HepG2 (cell line): ENCODE results near the gene WDR82. TPM values are rescaled to one million over a fixed set of nuclear protein-coding genes. Genes with fewer than 3 reads are reported as not detected.
A peak's percentile ranks its signal among the peaks of the same experiment; 100 is the strongest.

Experiments
- ATF1 ChIP-seq: IDR thresholded peaks from 2 replicates; pipeline ENCODE4 v1.6.1; 2016; ENCODE audit warnings: mild to moderate bottlenecking, control low read depth
- JUND ChIP-seq: sonication (generic); formaldehyde crosslinking; IDR thresholded peaks from 2 replicates; pipeline ENCODE4 v1.8.0; 2022; ENCODE audit warnings: mild to moderate bottlenecking, missing genetic modification reagents
- MATR3 ChIP-seq: sonication (generic); formaldehyde crosslinking; IDR thresholded peaks from 2 replicates; pipeline ENCODE4 v1.4.0; 2020; ENCODE audit warnings: missing genetic modification reagents
- NCOR1 ChIP-seq: fragments of 200-600 bp; sonication (generic); IDR thresholded peaks from 2 replicates; pipeline ENCODE4 v1.7.0; 2017; ENCODE audit warnings: antibody characterized with exemption, low read length, borderline replicate concordance
- PITX1 ChIP-seq: sonication (generic); formaldehyde crosslinking; IDR thresholded peaks from 2 replicates; pipeline ENCODE4 v1.5.1; 2020; ENCODE audit warnings: mild to moderate bottlenecking, missing genetic modification reagents
- PLRG1 ChIP-seq: fragments of 450-650 bp; conservative IDR thresholded peaks from 2 replicates; pipeline ENCODE4 v1.6.1; 2016
- PREB ChIP-seq: sonication (generic); formaldehyde crosslinking; IDR thresholded peaks from 2 replicates; pipeline ENCODE4 v1.4.0; 2020; ENCODE audit warnings: missing genetic modification reagents
- SKI ChIP-seq: fragments of 450-650 bp; IDR thresholded peaks from one replicate; pipeline ENCODE4 v1.6.1; 2018; ENCODE audit warnings: mild to moderate bottlenecking; ENCODE audit not compliant: partially characterized antibody
- SRSF1 ChIP-seq: fragments of 200-400 bp; formaldehyde crosslinking; optimal IDR thresholded peaks from 2 replicates; pipeline ENCODE3; 2017; ENCODE audit warnings: mild to moderate bottlenecking, low read depth, low read length, moderate library complexity
- TRIM24 ChIP-seq: sonication (generic); formaldehyde crosslinking; IDR thresholded peaks from 2 replicates; pipeline ENCODE4 v1.8.0; 2022; ENCODE audit warnings: mild to moderate bottlenecking, missing genetic modification reagents
- YEATS4 ChIP-seq: sonication (generic); formaldehyde crosslinking; IDR thresholded peaks from 2 replicates; pipeline ENCODE4 v1.4.0; 2020; ENCODE audit warnings: missing genetic modification reagents, borderline replicate concordance
- ZNF441 ChIP-seq: sonication (generic); formaldehyde crosslinking; IDR thresholded peaks from 2 replicates; pipeline ENCODE4 v1.7.0; 2021; ENCODE audit warnings: missing genetic modification reagents, borderline replicate concordance
- ZNF609 ChIP-seq: sonication (generic); formaldehyde crosslinking; IDR thresholded peaks from 2 replicates; pipeline ENCODE4 v1.4.0; 2020; ENCODE audit warnings: mild to moderate bottlenecking, missing genetic modification reagents, borderline replicate concordance
- ZNF672 ChIP-seq: sonication (generic); formaldehyde crosslinking; IDR thresholded peaks from 2 replicates; pipeline ENCODE4 v1.8.1; 2022; ENCODE audit warnings: missing genetic modification reagents
- ZNF678 ChIP-seq: sonication (generic); formaldehyde crosslinking; IDR thresholded peaks from 2 replicates; pipeline ENCODE4 v1.4.0; 2020; ENCODE audit warnings: mild to moderate bottlenecking, missing genetic modification reagents
- ZNF788 ChIP-seq: sonication (generic); formaldehyde crosslinking; IDR thresholded peaks from 2 replicates; pipeline ENCODE4 v1.5.0; 2020; ENCODE audit warnings: mild to moderate bottlenecking, missing genetic modification reagents, borderline replicate concordance
- ZNF790 ChIP-seq: sonication (generic); formaldehyde crosslinking; IDR thresholded peaks from 2 replicates; pipeline ENCODE4 v1.8.0; 2022; ENCODE audit warnings: missing genetic modification reagents, mild to moderate bottlenecking, borderline replicate concordance
- polyA plus RNA-seq, 8 experiments: library from polyadenylated mRNA; depleted of rRNA in 3 of 8; stranded (reverse) in 7 of 8; unstranded in 1 of 8; fragments of >200 nt; fragmentation: Illumina TruSeq in 4 of 8; extraction: Trizol in 4 of 8; gene quantifications; 2 replicates each; pipeline versions ENCODE4 v1.2.1 to v1.2.3, GENCODE V29; 2011 to 2016; ENCODE audit warnings: low read depth in 4 of 8, missing spikeins in 1 of 8, mixed read lengths in 1 of 8; ENCODE audit not compliant: insufficient read depth in 1 of 8
- total RNA-seq, 5 experiments: library from RNA; depleted of rRNA; stranded (reverse); fragments of >200 nt; fragmentation: Illumina TruSeq; extraction: Trizol; gene quantifications; 2 replicates each; pipeline ENCODE4 v1.2.3, GENCODE V29; 2016; ENCODE audit warnings: low read depth in 1 of 5
- TF ChIP-seq, protein P1 (sequence below): sonication (generic); formaldehyde crosslinking; IDR thresholded peaks from 2 replicates; pipeline ENCODE4 v1.4.0; 2020; ENCODE audit warnings: missing genetic modification reagents, mild to moderate bottlenecking, borderline replicate concordance
- TF ChIP-seq, protein P2 (sequence below): sonication (generic); formaldehyde crosslinking; IDR thresholded peaks from 2 replicates; pipeline ENCODE4 v1.8.1; 2022; ENCODE audit warnings: low read depth, mild to moderate bottlenecking, missing genetic modification reagents

The WDR82 gene
- total and polyA plus RNA-seq, 2 of the 13 experiments (the other 11 are each of a cell fraction or from before 2014, with no cell fraction given) = 39.1 to 59.5 TPM

GRCh38 chr3:52210550-52211046 lies 67.9 kb downstream of the WDR82 start (continued):
- peak; percentile 84; the same call in 1 of the 2 replicates for TF ChIP-seq ZNF609
- TF ChIP-seq, protein P1, sequence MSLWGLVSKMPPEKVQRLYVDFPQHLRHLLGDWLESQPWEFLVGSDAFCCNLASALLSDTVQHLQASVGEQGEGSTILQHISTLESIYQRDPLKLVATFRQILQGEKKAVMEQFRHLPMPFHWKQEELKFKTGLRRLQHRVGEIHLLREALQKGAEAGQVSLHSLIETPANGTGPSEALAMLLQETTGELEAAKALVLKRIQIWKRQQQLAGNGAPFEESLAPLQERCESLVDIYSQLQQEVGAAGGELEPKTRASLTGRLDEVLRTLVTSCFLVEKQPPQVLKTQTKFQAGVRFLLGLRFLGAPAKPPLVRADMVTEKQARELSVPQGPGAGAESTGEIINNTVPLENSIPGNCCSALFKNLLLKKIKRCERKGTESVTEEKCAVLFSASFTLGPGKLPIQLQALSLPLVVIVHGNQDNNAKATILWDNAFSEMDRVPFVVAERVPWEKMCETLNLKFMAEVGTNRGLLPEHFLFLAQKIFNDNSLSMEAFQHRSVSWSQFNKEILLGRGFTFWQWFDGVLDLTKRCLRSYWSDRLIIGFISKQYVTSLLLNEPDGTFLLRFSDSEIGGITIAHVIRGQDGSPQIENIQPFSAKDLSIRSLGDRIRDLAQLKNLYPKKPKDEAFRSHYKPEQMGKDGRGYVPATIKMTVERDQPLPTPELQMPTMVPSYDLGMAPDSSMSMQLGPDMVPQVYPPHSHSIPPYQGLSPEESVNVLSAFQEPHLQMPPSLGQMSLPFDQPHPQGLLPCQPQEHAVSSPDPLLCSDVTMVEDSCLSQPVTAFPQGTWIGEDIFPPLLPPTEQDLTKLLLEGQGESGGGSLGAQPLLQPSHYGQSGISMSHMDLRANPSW = no peak
- TF ChIP-seq ZNF788 = 0 out of 2 replicates have a peak, but pooled peaks have one; percentile 52
- TF ChIP-seq PREB (CRISPR knock-in tag) = no peak
- TF ChIP-seq JUND (CRISPR knock-in tag) = peak; percentile 96
- TF ChIP-seq, protein P2, sequence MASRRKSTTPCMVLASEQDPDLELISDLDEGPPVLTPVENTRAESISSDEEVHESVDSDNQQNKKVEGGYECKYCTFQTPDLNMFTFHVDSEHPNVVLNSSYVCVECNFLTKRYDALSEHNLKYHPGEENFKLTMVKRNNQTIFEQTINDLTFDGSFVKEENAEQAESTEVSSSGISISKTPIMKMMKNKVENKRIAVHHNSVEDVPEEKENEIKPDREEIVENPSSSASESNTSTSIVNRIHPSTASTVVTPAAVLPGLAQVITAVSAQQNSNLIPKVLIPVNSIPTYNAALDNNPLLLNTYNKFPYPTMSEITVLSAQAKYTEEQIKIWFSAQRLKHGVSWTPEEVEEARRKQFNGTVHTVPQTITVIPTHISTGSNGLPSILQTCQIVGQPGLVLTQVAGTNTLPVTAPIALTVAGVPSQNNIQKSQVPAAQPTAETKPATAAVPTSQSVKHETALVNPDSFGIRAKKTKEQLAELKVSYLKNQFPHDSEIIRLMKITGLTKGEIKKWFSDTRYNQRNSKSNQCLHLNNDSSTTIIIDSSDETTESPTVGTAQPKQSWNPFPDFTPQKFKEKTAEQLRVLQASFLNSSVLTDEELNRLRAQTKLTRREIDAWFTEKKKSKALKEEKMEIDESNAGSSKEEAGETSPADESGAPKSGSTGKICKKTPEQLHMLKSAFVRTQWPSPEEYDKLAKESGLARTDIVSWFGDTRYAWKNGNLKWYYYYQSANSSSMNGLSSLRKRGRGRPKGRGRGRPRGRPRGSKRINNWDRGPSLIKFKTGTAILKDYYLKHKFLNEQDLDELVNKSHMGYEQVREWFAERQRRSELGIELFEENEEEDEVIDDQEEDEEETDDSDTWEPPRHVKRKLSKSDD (CRISPR knock-in tag) = peak; percentile 80; the same call in 1 of the 2 replicates
- TF ChIP-seq SRSF1 = no peak
- 0 out of 2 replicates have a peak, but pooled peaks have one; percentile 35 for TF ChIP-seq ZNF678 (CRISPR knock-in tag)
- TF ChIP-seq ATF1 (CRISPR knock-in tag) = peak; percentile 66; the same call in 1 of the 2 replicates
- no peak for TF ChIP-seq MATR3 (CRISPR knock-in tag)
- peak; percentile 91 for TF ChIP-seq PITX1 (CRISPR knock-in tag)
- peak; percentile 68; the same call in 1 of the 2 replicates for TF ChIP-seq YEATS4 (CRISPR knock-in tag)
- TF ChIP-seq NCOR1 = peak; percentile 78; the same call in 1 of the 2 replicates
- TF ChIP-seq ZNF790 (CRISPR knock-in tag) = no peak
- TF ChIP-seq TRIM24 = peak; percentile 98
- peak; percentile 63 for TF ChIP-seq SKI
- no peak for TF ChIP-seq PLRG1
- no peak for TF ChIP-seq ZNF672 (CRISPR knock-in tag)
- no peak for TF ChIP-seq ZNF441 (CRISPR knock-in tag)
